Stomach (tissue), 9 donors: ENCODE results near the gene HSPA5. TPM values are rescaled to one million over a fixed set of nuclear protein-coding genes. Genes with fewer than 3 reads are reported as not detected.
"Not testable (repeated sequence)": the region's sequence is repeated elsewhere in the genome, so short reads cannot be mapped to it uniquely, and the experiment has no call there.

Experiments used
- DNase-seq, 2 donors: peaks; one replicate each; pipeline versions ENCODE4 v3.0.0 to v3.0.0-alpha.2; 2013 to 2019
- H3K27ac ChIP-seq, 5 donors: fragments of 200-600 bp in 4 of 5; sonication (generic) in 4 of 5; one replicate each; pipeline ENCODE4 v1.5.1; 2013 to 2019; ENCODE audit warnings: mild to moderate bottlenecking in 1 of 5, moderate library complexity in 1 of 5
- H3K27me3 ChIP-seq, 3 donors: fragments of 200-600 bp; sonication (generic); one replicate each; pipeline ENCODE4 v1.5.1; 2017 to 2019; ENCODE audit warnings: mixed run types in 1 of 3
- H3K36me3 ChIP-seq, 4 donors: fragments of 200-600 bp; sonication (generic); 1 replicate in 3 of 4; 2 replicates in 1 of 4; pipeline ENCODE4 v1.5.1; 2016 to 2019
- H3K4me1 ChIP-seq, 4 donors: fragments of 200-600 bp; sonication (generic); one replicate each; pipeline ENCODE4 v1.5.1; 2016 to 2019
- H3K4me3 ChIP-seq, 4 donors: fragments of 200-600 bp; sonication (generic) in 3 of 4; one replicate each; pipeline ENCODE4 v1.5.1; 2016 to 2019; ENCODE audit warnings: mild to moderate bottlenecking in 1 of 4
- H3K9me3 ChIP-seq, 4 donors: fragments of 200-600 bp; sonication (generic); one replicate each; pipeline ENCODE4 v1.5.1; 2016 to 2019
- CTCF ChIP-seq, 7 experiments: fragments of 450-650 bp in 4 of 7; fragments of 200-600 bp in 3 of 7; sonication (generic) in 3 of 7; IDR thresholded peaks; one replicate each; pipeline ENCODE4 v1.5.1; 2016 to 2019; ENCODE audit warnings: antibody characterized with exemption in 7 of 7, control low read depth in 2 of 7, mild to moderate bottlenecking in 1 of 7
- EP300 ChIP-seq: sonication (generic); formaldehyde crosslinking; IDR thresholded peaks from one replicate; pipeline ENCODE4 v1.6.1; 2017; ENCODE audit warnings: antibody characterized with exemption
- POLR2A ChIP-seq, 4 donors: fragments of 450-650 bp; IDR thresholded peaks; one replicate each; pipeline ENCODE4 v1.6.1; 2016; ENCODE audit warnings: antibody characterized with exemption in 4 of 4, control low read depth in 2 of 4, mild to moderate bottlenecking in 1 of 4, moderate library complexity in 1 of 4
- POLR2AphosphoS5 ChIP-seq, 3 donors: sonication (generic); formaldehyde crosslinking; IDR thresholded peaks; one replicate each; pipeline ENCODE4 v1.6.1; 2016; ENCODE audit warnings: antibody characterized with exemption in 3 of 3
- WGBS, 5 donors: extraction: QIAGEN DNeasy Blood & Tissue Kit in 3 of 5; methylation state at CpG; one replicate each; pipeline versions ENCODE4 v1.1.5 to v1.1.7; 2013 to 2018; 5-methylcytosine and 5-hydroxymethylcytosine counted together
- intact Hi-C: fragments of 100-400 bp; cut with DNase I; formaldehyde crosslinking; loops from one replicate; pipeline ENCODE4 v1.15.1; 2023; ENCODE audit warnings: low total_unique reads
- polyA plus RNA-seq, 3 donors: library from polyadenylated mRNA; stranded (reverse); fragments of 200-250 nt; gene quantifications; one replicate each; pipeline ENCODE4 v1.2.3, GENCODE V29; 2013
- total RNA-seq, 5 donors: library from RNA; depleted of rRNA; stranded (reverse); fragments of >200 nt; gene quantifications; one replicate each; pipeline versions ENCODE4 v1.1.0 to v1.2.3, GENCODE V29; 2014 to 2016
- donor health status: healthy with polysubstance abuse.
- donor health status: Bipolar disorder and iron deficiency.
- donor health status: healthy.

HSPA5 gene
- total and polyA plus RNA-seq, 8 donors: 21.5 to 142 (median 83.6) TPM

GRCh38 chr9:125227761-125228160 is 13.4 kb downstream of the HSPA5 start:
- 91 to 96% (median 95%) methylated on average over 4 to 6 of the region's 6 CpGs for WGBS, 5 donors
- intact Hi-C loops: no loop called here
- Histone ChIP-seq H3K27me3 (no peaks in the 10 kb centered on the region), H3K4me1 (no peaks in the 10 kb centered on the region), H3K4me3 (no peak overlapping the region), H3K27ac (no peak overlapping the region), H3K36me3 (peaks cover 16 to 82% (median 71%) of the 10 kb centered on the region in 4 donors), H3K9me3 (no peaks in the 10 kb centered on the region)
- TF ChIP-seq POLR2AphosphoS5 (IDR thresholded peaks at IDR 0.05) (no peak), POLR2A (IDR thresholded peaks at IDR 0.05) (no peak), EP300 (no peak), CTCF (IDR thresholded peaks at IDR 0.05) (no peak)
- no peak for DNase-seq

- DNase-seq, H3K27ac ChIP-seq, H3K4me3 ChIP-seq, H3K4me1 ChIP-seq, H3K9me3 ChIP-seq, H3K27me3 ChIP-seq, intact Hi-C loops: not testable (repeated sequence)
- peaks cover 5 to 82% (median 70%) of the 10 kb centered on the region in 4 donors for H3K36me3 ChIP-seq
These were observed 16.3 kb downstream of the HSPA5 start for GRCh38 chr9:125224858-125225257.

GRCh38 chr9:125218621-125219020 is 22.5 kb downstream of the HSPA5 start:
- Histone ChIP-seq H3K4me1 (no peaks in the 10 kb centered on the region), H3K27me3 (no peaks in the 10 kb centered on the region), H3K9me3 (no peaks in the 10 kb centered on the region), H3K27ac (no peak overlapping the region), H3K4me3 (no peak overlapping the region), H3K36me3 (peaks cover 0 to 71% (median 59%) of the 10 kb centered on the region in 4 donors)
- TF ChIP-seq EP300 (no peak), POLR2A (IDR thresholded peaks at IDR 0.05) (no peak), CTCF (IDR thresholded peaks at IDR 0.05) (no peak), POLR2AphosphoS5 (IDR thresholded peaks at IDR 0.05) (no peak)
- intact Hi-C loops: no loop called here
- 88 to 99% (median 98%) methylated on average over 3 of the region's 3 CpGs for WGBS, 5 donors
- no peak for DNase-seq

GRCh38 chr9:125214186-125214585 is 27.0 kb downstream of the HSPA5 start:
- TF ChIP-seq POLR2AphosphoS5 (IDR thresholded peaks at IDR 0.05) (no peak), EP300 (no peak), CTCF (IDR thresholded peaks at IDR 0.05) (no peak), POLR2A (IDR thresholded peaks at IDR 0.05) (no peak)
- DNase-seq: no peak
- Histone ChIP-seq H3K9me3 (no peaks in the 10 kb centered on the region), H3K27ac (no peak overlapping the region), H3K36me3 (peaks cover 4 to 70% (median 63%) of the 10 kb centered on the region in 4 donors), H3K4me3 (no peak overlapping the region), H3K4me1 (no peaks in the 10 kb centered on the region), H3K27me3 (no peaks in the 10 kb centered on the region)
- WGBS, 5 donors: 80 to 91% (median 84%) methylated on average over 5 of the region's 5 CpGs
- intact Hi-C loops: no loop called here

GRCh38 chr9:125204477-125204876 is 36.7 kb downstream of the HSPA5 start:
- Histone ChIP-seq H3K4me3 (no peak overlapping the region), H3K27ac (no peak overlapping the region), H3K9me3 (no peaks in the 10 kb centered on the region), H3K27me3 (no peaks in the 10 kb centered on the region), H3K4me1 (peaks cover 0 to 18% (median 15%) of the 10 kb centered on the region in 4 donors), H3K36me3 (peaks cover 14 to 65% (median 63%) of the 10 kb centered on the region in 4 donors)
- 70 to 100% (median 98%) methylated on average over 3 of the region's 3 CpGs for WGBS, 5 donors
- no peak for DNase-seq
- intact Hi-C loops: no loop called here
- TF ChIP-seq POLR2A (IDR thresholded peaks at IDR 0.05) (no peak), EP300 (no peak), POLR2AphosphoS5 (IDR thresholded peaks at IDR 0.05) (no peak)
